Spleen (tissue), 7 donors: ENCODE data around the gene OR10K1.

Source experiments
- POLR2A ChIP-seq, 3 donors: fragments of 450-650 bp; IDR thresholded peaks; one replicate each; pipeline ENCODE4 v1.5.1; 2017; ENCODE audit warnings: antibody characterized with exemption in 3 of 3, mild to moderate bottlenecking in 1 of 3
- TF ChIP-seq, protein P1 (sequence below), 11 experiments: fragments of 200-600 bp in 7 of 11; fragments of 450-650 bp in 4 of 11; sonication (generic) in 4 of 11; IDR thresholded peaks in 8 of 11; conservative IDR thresholded peaks in 3 of 11; 1 replicate in 7 of 11; 2 replicates in 4 of 11; pipeline versions ENCODE4 v1.4.0 to v1.8.0; 2016 to 2021; ENCODE audit warnings: antibody characterized with exemption in 11 of 11, inconsistent platforms in 4 of 11, mild to moderate bottlenecking in 1 of 11
- donor health status: DM: no; HTN: no; CAD: no; lungs with moderate emphysema.
- donor health status: DM: no; HTN: no; CAD: no.
- donor health status: DM: no; HTN: no; CAD: no.

GRCh38 chr1:158493054-158493453 lies 31.4 kb downstream of the OR10K1 start:
- TF ChIP-seq, protein P1, sequence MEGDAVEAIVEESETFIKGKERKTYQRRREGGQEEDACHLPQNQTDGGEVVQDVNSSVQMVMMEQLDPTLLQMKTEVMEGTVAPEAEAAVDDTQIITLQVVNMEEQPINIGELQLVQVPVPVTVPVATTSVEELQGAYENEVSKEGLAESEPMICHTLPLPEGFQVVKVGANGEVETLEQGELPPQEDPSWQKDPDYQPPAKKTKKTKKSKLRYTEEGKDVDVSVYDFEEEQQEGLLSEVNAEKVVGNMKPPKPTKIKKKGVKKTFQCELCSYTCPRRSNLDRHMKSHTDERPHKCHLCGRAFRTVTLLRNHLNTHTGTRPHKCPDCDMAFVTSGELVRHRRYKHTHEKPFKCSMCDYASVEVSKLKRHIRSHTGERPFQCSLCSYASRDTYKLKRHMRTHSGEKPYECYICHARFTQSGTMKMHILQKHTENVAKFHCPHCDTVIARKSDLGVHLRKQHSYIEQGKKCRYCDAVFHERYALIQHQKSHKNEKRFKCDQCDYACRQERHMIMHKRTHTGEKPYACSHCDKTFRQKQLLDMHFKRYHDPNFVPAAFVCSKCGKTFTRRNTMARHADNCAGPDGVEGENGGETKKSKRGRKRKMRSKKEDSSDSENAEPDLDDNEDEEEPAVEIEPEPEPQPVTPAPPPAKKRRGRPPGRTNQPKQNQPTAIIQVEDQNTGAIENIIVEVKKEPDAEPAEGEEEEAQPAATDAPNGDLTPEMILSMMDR (IDR thresholded peaks at IDR 0.05 in 8 of 11, conservative IDR thresholded peaks at IDR 0.05 in 3 of 11) = no peak
- TF ChIP-seq POLR2A (IDR thresholded peaks at IDR 0.05) = no peak
